ENCODE results near the gene SGCE. TPM values are rescaled to one million over a fixed set of nuclear protein-coding genes. Genes with fewer than 3 reads are reported as not detected.

SGCE gene
- total RNA-seq, 1 donor from 2014 or later = 35.4 TPM

- Mint-ChIP-seq H3K36me3 (ENCODE audit: insufficient read depth) (no peaks in the 10 kb centered on the region), H3K27ac (no peak overlapping the region), H3K4me1 (ENCODE audit: low read depth) (peaks cover 11% of the 10 kb centered on the region), H3K4me3 (ENCODE audit: low read depth) (no peak overlapping the region), H3K27me3 (no peaks in the 10 kb centered on the region), H3K9me3 (ENCODE audit: low read depth) (peaks cover 3% of the 10 kb centered on the region)
- TF ChIP-seq, protein P1, sequence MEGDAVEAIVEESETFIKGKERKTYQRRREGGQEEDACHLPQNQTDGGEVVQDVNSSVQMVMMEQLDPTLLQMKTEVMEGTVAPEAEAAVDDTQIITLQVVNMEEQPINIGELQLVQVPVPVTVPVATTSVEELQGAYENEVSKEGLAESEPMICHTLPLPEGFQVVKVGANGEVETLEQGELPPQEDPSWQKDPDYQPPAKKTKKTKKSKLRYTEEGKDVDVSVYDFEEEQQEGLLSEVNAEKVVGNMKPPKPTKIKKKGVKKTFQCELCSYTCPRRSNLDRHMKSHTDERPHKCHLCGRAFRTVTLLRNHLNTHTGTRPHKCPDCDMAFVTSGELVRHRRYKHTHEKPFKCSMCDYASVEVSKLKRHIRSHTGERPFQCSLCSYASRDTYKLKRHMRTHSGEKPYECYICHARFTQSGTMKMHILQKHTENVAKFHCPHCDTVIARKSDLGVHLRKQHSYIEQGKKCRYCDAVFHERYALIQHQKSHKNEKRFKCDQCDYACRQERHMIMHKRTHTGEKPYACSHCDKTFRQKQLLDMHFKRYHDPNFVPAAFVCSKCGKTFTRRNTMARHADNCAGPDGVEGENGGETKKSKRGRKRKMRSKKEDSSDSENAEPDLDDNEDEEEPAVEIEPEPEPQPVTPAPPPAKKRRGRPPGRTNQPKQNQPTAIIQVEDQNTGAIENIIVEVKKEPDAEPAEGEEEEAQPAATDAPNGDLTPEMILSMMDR (IDR thresholded peaks at IDR 0.05; ENCODE audit: unreplicated experiment) = no peak
- no peak for DNase-seq (ENCODE audit: low spot score, unreplicated experiment)
Observed at GRCh38 chr7:94697035-94697974, 41.4 kb upstream of the SGCE start.

DNA sequence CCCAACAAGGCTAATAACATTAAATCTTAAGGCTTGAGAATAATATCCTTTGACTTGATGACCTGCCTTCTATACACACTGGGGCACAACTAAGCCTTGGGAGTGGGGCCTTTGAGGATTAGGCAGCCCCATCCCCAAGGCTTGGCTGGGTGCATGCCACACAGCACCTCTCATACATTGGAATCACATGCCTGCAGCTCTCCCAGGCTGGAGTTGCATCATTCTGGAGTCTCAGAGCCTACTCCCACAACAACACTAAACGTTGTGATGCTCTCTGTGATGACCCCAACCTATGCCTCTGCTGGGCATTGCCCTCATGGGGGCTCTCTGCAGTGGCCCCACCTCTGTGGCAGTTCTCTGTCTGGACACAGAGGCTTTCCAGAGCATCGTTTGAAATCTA lies 31.9 kb upstream of the SGCE start:
- no peaks in the 10 kb centered on the region for H3K27me3 Mint-ChIP-seq
- no peak overlapping the region for H3K27ac Mint-ChIP-seq
- H3K4me1 Mint-ChIP-seq (ENCODE audit: low read depth) = no peaks in the 10 kb centered on the region

DNA sequence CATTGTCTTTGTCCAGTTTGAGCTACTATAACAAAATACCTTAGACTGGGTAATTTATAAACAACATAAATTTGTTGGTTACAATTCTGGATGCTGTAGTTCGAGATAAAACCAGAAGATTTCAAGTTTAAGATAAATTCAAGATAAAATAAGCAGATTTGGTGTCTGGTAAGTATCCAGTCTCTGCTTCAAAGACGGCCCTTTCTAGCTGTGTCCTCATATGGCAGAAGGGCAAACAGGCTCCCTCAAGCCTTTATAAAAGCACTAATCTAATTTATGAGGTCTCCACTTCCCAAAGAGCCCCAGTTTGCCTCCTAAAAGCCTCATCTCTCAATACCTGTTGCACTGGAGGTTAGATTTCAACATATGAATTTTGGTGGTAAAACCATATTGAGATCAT lies 31.1 kb upstream of the SGCE start:
- H3K36me3 Mint-ChIP-seq (ENCODE audit: insufficient read depth) = no peaks in the 10 kb centered on the region
- H3K4me1 Mint-ChIP-seq (ENCODE audit: low read depth) = no peaks in the 10 kb centered on the region
- TF ChIP-seq, protein P1 (IDR thresholded peaks at IDR 0.05; ENCODE audit: unreplicated experiment) = no peak
- no peaks in the 10 kb centered on the region for H3K27me3 Mint-ChIP-seq
- DNase-seq (ENCODE audit: low spot score, unreplicated experiment) = no peak
- no peaks in the 10 kb centered on the region for H3K9me3 Mint-ChIP-seq (ENCODE audit: low read depth)
- no peak overlapping the region for H3K4me3 Mint-ChIP-seq (ENCODE audit: low read depth)
- no peak overlapping the region for H3K27ac Mint-ChIP-seq

More for the DNA sequence above, 31.9 kb upstream of the SGCE start:
- H3K4me3 Mint-ChIP-seq (ENCODE audit: low read depth) = no peak overlapping the region
- DNase-seq (ENCODE audit: low spot score, unreplicated experiment) = no peak
- no peaks in the 10 kb centered on the region for H3K36me3 Mint-ChIP-seq (ENCODE audit: insufficient read depth)
- H3K9me3 Mint-ChIP-seq (ENCODE audit: low read depth) = no peaks in the 10 kb centered on the region
- TF ChIP-seq, protein P1 (IDR thresholded peaks at IDR 0.05; ENCODE audit: unreplicated experiment) = no peak

GRCh38 chr7:94683066-94683465 lies 27.1 kb upstream of the SGCE start:
- Mint-ChIP-seq H3K27ac (no peak overlapping the region), H3K4me3 (ENCODE audit: low read depth) (no peak overlapping the region), H3K4me1 (ENCODE audit: low read depth) (no peaks in the 10 kb centered on the region), H3K9me3 (ENCODE audit: low read depth) (no peaks in the 10 kb centered on the region), H3K36me3 (ENCODE audit: insufficient read depth) (no peaks in the 10 kb centered on the region), H3K27me3 (no peaks in the 10 kb centered on the region)
- TF ChIP-seq, protein P1 (IDR thresholded peaks at IDR 0.05; ENCODE audit: unreplicated experiment) = no peak
- no peak for DNase-seq (ENCODE audit: low spot score, unreplicated experiment)

GRCh38 chr7:94679358-94679757 lies 23.4 kb upstream of the SGCE start:
- DNase-seq (ENCODE audit: low spot score, unreplicated experiment) = no peak
- no peaks in the 10 kb centered on the region for H3K36me3 Mint-ChIP-seq (ENCODE audit: insufficient read depth)
- H3K27ac Mint-ChIP-seq = no peak overlapping the region
- no peaks in the 10 kb centered on the region for H3K9me3 Mint-ChIP-seq (ENCODE audit: low read depth)
- H3K27me3 Mint-ChIP-seq = no peaks in the 10 kb centered on the region
- TF ChIP-seq, protein P1 (IDR thresholded peaks at IDR 0.05; ENCODE audit: unreplicated experiment) = no peak
- H3K4me1 Mint-ChIP-seq (ENCODE audit: low read depth) = no peaks in the 10 kb centered on the region
- H3K4me3 Mint-ChIP-seq (ENCODE audit: low read depth) = no peak overlapping the region
